Measurements from ENCODE around the gene TNFSF11. TPM values are rescaled to one million over a fixed set of nuclear protein-coding genes. Genes with fewer than 3 reads are reported as not detected.

TNFSF11 gene
- total and polyA plus RNA-seq, 7 experiments from 2014 or later: 0.13 to 0.44 TPM; not detected in 5

GRCh38 chr13:42649831-42650230 is 75.9 kb downstream of the TNFSF11 start:
- Histone ChIP-seq H3K36me3 (ENCODE audit: control insufficient read depth in 2 of 3, insufficient read depth in 3 of 3, low read length in 3 of 3) (no peaks in the 10 kb centered on the region), H3K9me3 (ENCODE audit: control insufficient read depth in 2 of 3, low read length in 3 of 3) (no peaks in the 10 kb centered on the region), H3K4me1 (ENCODE audit: control insufficient read depth in 2 of 2, insufficient read depth in 2 of 2, low read length in 2 of 2) (no peaks in the 10 kb centered on the region), H3K4me3 (ENCODE audit: low read length) (no peak overlapping the region), H3K27ac (ENCODE audit: low read depth, low read length) (no peak overlapping the region), H3K27me3 (ENCODE audit: control insufficient read depth in 2 of 2, insufficient read depth in 2 of 2, low read length in 2 of 2) (no peaks in the 10 kb centered on the region)
- no peak overlapping the region for H3K27ac Mint-ChIP-seq
- ATAC-seq (no peak), DNase-seq (no peak)
- peaks cover 0 to 6% (median 0%) of the 10 kb centered on the region in 11 donors for H3K9me3 Mint-ChIP-seq
- H3K36me3 Mint-ChIP-seq: no peaks in the 10 kb centered on the region
- intact Hi-C loops (cut with micrococcal nuclease): no loop called here
- POLR2A ChIA-PET: no interaction called here
- H3K4me3 Mint-ChIP-seq: no peak overlapping the region
- CTCF ChIA-PET: no interaction called here
- H3K4me1 Mint-ChIP-seq: no peaks in the 10 kb centered on the region
- H3K27me3 Mint-ChIP-seq: peaks cover 32 to 42% (median 36%) of the 10 kb centered on the region in 5 donors

- Mint-ChIP-seq H3K9me3 (peaks cover 0 to 6% (median 0%) of the 10 kb centered on the region in 11 donors), H3K36me3 (no peaks in the 10 kb centered on the region), H3K27ac (no peak overlapping the region), H3K4me1 (no peaks in the 10 kb centered on the region), H3K27me3 (peaks cover 36 to 49% (median 43%) of the 10 kb centered on the region in 5 donors), H3K4me3 (no peak overlapping the region)
- Histone ChIP-seq H3K27ac (ENCODE audit: low read depth, low read length) (no peak overlapping the region), H3K36me3 (ENCODE audit: control insufficient read depth in 2 of 3, insufficient read depth in 3 of 3, low read length in 3 of 3) (no peaks in the 10 kb centered on the region), H3K9me3 (ENCODE audit: control insufficient read depth in 2 of 3, low read length in 3 of 3) (no peaks in the 10 kb centered on the region), H3K4me3 (ENCODE audit: low read length) (no peak overlapping the region), H3K27me3 (ENCODE audit: control insufficient read depth in 2 of 2, insufficient read depth in 2 of 2, low read length in 2 of 2) (no peaks in the 10 kb centered on the region), H3K4me1 (ENCODE audit: control insufficient read depth in 2 of 2, insufficient read depth in 2 of 2, low read length in 2 of 2) (no peaks in the 10 kb centered on the region)
- DNase-seq (no peak), ATAC-seq (no peak)
- intact Hi-C loops (cut with micrococcal nuclease): no loop called here
- ChIA-PET CTCF (no interaction called here), POLR2A (no interaction called here)
Measured at GRCh38 chr13:42650506-42650905, 76.6 kb downstream of the TNFSF11 start.

GRCh38 chr13:42651936-42652641 is 78.1 kb downstream of the TNFSF11 start:
- peaks cover 0 to 6% (median 0%) of the 10 kb centered on the region in 11 donors for H3K9me3 Mint-ChIP-seq
- intact Hi-C loops (cut with micrococcal nuclease): no loop called here

GRCh38 chr13:42652642-42653415 is 78.9 kb downstream of the TNFSF11 start:
- CTCF ChIA-PET: interaction anchor here (0.5 kb wide), 1 partner anchor 1153 kb away, joined by 3 read pairs; no protein-coding TSS in a partner anchor
- Histone ChIP-seq H3K27me3 (ENCODE audit: control insufficient read depth in 2 of 2, insufficient read depth in 2 of 2, low read length in 2 of 2) (no peaks in the 10 kb centered on the region), H3K4me3 (ENCODE audit: low read length) (no peak overlapping the region), H3K9me3 (ENCODE audit: control insufficient read depth in 2 of 3, low read length in 3 of 3) (no peaks in the 10 kb centered on the region), H3K4me1 (ENCODE audit: control insufficient read depth in 2 of 2, insufficient read depth in 2 of 2, low read length in 2 of 2) (no peaks in the 10 kb centered on the region), H3K27ac (ENCODE audit: low read depth, low read length) (no peak overlapping the region), H3K36me3 (ENCODE audit: control insufficient read depth in 2 of 3, insufficient read depth in 3 of 3, low read length in 3 of 3) (no peaks in the 10 kb centered on the region)
- Mint-ChIP-seq H3K36me3 (no peaks in the 10 kb centered on the region), H3K4me3 (no peak overlapping the region), H3K9me3 (peaks cover 0 to 6% (median 0%) of the 10 kb centered on the region in 11 donors), H3K27ac (no peak overlapping the region), H3K27me3 (peaks cover 49 to 65% (median 53%) of the 10 kb centered on the region in 5 donors), H3K4me1 (no peaks in the 10 kb centered on the region)
- POLR2A ChIA-PET: interaction anchor here (0.6 kb wide), 1 partner anchor 896 kb away, joined by 3 read pairs; no protein-coding TSS in a partner anchor
- no peak for DNase-seq
- no peak for ATAC-seq
- intact Hi-C loops (cut with micrococcal nuclease): no loop called here

More at GRCh38 chr13:42651936-42652641, 78.1 kb downstream of the TNFSF11 start:
- no peak overlapping the region for H3K27ac Mint-ChIP-seq
- Histone ChIP-seq H3K27ac (ENCODE audit: low read depth, low read length) (no peak overlapping the region), H3K27me3 (ENCODE audit: control insufficient read depth in 2 of 2, insufficient read depth in 2 of 2, low read length in 2 of 2) (no peaks in the 10 kb centered on the region), H3K36me3 (ENCODE audit: control insufficient read depth in 2 of 3, insufficient read depth in 3 of 3, low read length in 3 of 3) (no peaks in the 10 kb centered on the region), H3K4me3 (ENCODE audit: low read length) (no peak overlapping the region), H3K4me1 (ENCODE audit: control insufficient read depth in 2 of 2, insufficient read depth in 2 of 2, low read length in 2 of 2) (no peaks in the 10 kb centered on the region), H3K9me3 (ENCODE audit: control insufficient read depth in 2 of 3, low read length in 3 of 3) (no peaks in the 10 kb centered on the region)
- ChIA-PET CTCF (no interaction called here), POLR2A (interaction anchor here (0.6 kb wide), 1 partner anchor 895 kb away, joined by 3 read pairs; no protein-coding TSS in a partner anchor)
- no peaks in the 10 kb centered on the region for H3K4me1 Mint-ChIP-seq
- DNase-seq: no peak
- no peaks in the 10 kb centered on the region for H3K36me3 Mint-ChIP-seq
- H3K27me3 Mint-ChIP-seq: peaks cover 43 to 57% (median 48%) of the 10 kb centered on the region in 5 donors
- no peak for ATAC-seq
- H3K4me3 Mint-ChIP-seq: no peak overlapping the region

- CTCF ChIA-PET: no interaction called here
- H3K36me3 ChIP-seq (ENCODE audit: control insufficient read depth in 2 of 3, insufficient read depth in 3 of 3, low read length in 3 of 3): no peaks in the 10 kb centered on the region
- ATAC-seq: no peak
- no peaks in the 10 kb centered on the region for H3K9me3 ChIP-seq (ENCODE audit: control insufficient read depth in 2 of 3, low read length in 3 of 3)
- H3K4me1 Mint-ChIP-seq: no peaks in the 10 kb centered on the region
- no peak overlapping the region for H3K27ac ChIP-seq (ENCODE audit: low read depth, low read length)
- POLR2A ChIA-PET: no interaction called here
- no peaks in the 10 kb centered on the region for H3K4me1 ChIP-seq (ENCODE audit: control insufficient read depth in 2 of 2, insufficient read depth in 2 of 2, low read length in 2 of 2)
- H3K27me3 Mint-ChIP-seq: peaks cover 54 to 68% (median 58%) of the 10 kb centered on the region in 5 donors
- H3K27ac Mint-ChIP-seq: no peak overlapping the region
- H3K27me3 ChIP-seq (ENCODE audit: control insufficient read depth in 2 of 2, insufficient read depth in 2 of 2, low read length in 2 of 2): no peaks in the 10 kb centered on the region
- H3K4me3 Mint-ChIP-seq: no peak overlapping the region
- intact Hi-C loops (cut with micrococcal nuclease): loop anchor here in 1 of 2 donors (2.0 kb wide), 1 partner anchor 57 kb away; no protein-coding TSS in a partner anchor
- H3K4me3 ChIP-seq (ENCODE audit: low read length): no peak overlapping the region
- DNase-seq: no peak
- peaks cover 0 to 6% (median 0%) of the 10 kb centered on the region in 11 donors for H3K9me3 Mint-ChIP-seq
- H3K36me3 Mint-ChIP-seq: no peaks in the 10 kb centered on the region
Measured at GRCh38 chr13:42653679-42654078, 79.7 kb downstream of the TNFSF11 start.

GRCh38 chr13:42654212-42654611 is 80.3 kb downstream of the TNFSF11 start:
- intact Hi-C loops (cut with micrococcal nuclease): loop anchor here in 1 of 2 donors (2.0 kb wide), 1 partner anchor 57 kb away; no protein-coding TSS in a partner anchor
- no peaks in the 10 kb centered on the region for H3K9me3 ChIP-seq (ENCODE audit: control insufficient read depth in 2 of 3, low read length in 3 of 3)
- H3K4me3 ChIP-seq (ENCODE audit: low read length): no peak overlapping the region
- no peaks in the 10 kb centered on the region for H3K36me3 Mint-ChIP-seq
- CTCF ChIA-PET: no interaction called here
- H3K27me3 Mint-ChIP-seq: peaks cover 59 to 71% (median 62%) of the 10 kb centered on the region in 5 donors
- H3K27me3 ChIP-seq (ENCODE audit: control insufficient read depth in 2 of 2, insufficient read depth in 2 of 2, low read length in 2 of 2): no peaks in the 10 kb centered on the region
- H3K9me3 Mint-ChIP-seq: peaks cover 0 to 2% (median 0%) of the 10 kb centered on the region in 11 donors
- no peaks in the 10 kb centered on the region for H3K4me1 Mint-ChIP-seq
- H3K4me1 ChIP-seq (ENCODE audit: control insufficient read depth in 2 of 2, insufficient read depth in 2 of 2, low read length in 2 of 2): no peaks in the 10 kb centered on the region
- no peak overlapping the region for H3K27ac ChIP-seq (ENCODE audit: low read depth, low read length)
- no peak overlapping the region for H3K4me3 Mint-ChIP-seq
- no peak for DNase-seq
- no peaks in the 10 kb centered on the region for H3K36me3 ChIP-seq (ENCODE audit: control insufficient read depth in 2 of 3, insufficient read depth in 3 of 3, low read length in 3 of 3)
- POLR2A ChIA-PET: no interaction called here
- no peak for ATAC-seq
- H3K27ac Mint-ChIP-seq: no peak overlapping the region

All from naive thymus-derived CD4-positive, alpha-beta T cell (primary cell).